Renal cortical epithelial cell (primary cell): Measurements from ENCODE around the gene OXGR1. TPM values are rescaled to one million over a fixed set of nuclear protein-coding genes. Genes with fewer than 3 reads are reported as not detected.

Experiments used
- DNase-seq: peaks from one replicate; pipeline ENCODE4 v3.0.0-alpha.2; 2011; ENCODE audit warnings: low read depth
- total RNA-seq: library from RNA; depleted of rRNA; stranded (reverse); fragments of >200 nt; gene quantifications from 2 replicates; pipeline ENCODE4 v1.2.3, GENCODE V29; 2014

Gene OXGR1
- total RNA-seq, 1 donor from 2014 or later = not detected

- no peak for DNase-seq
These were observed 30.3 kb downstream of the OXGR1 start for GRCh38 chr13:96963786-96964475.

DNA sequence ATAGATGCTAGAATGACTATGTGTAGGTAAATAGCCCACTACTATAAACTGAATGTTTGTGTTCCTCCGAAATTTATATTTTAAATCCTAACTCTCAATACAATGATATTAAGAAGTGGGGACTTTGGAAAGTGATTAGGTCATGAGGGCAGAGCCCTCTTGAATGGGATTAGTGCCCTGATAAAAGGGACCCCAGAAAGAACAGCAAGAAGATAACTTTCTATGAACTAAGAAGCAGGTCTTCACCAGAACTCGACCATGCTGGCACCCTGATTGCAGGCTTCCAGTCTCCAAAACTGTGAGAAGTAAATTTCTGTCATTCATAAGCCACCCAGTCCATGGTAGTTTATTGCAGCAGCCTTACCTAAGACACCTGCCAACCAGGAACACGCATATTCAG is 33.9 kb downstream of the OXGR1 start:
- no peak for DNase-seq

GRCh38 chr13:96958286-96958891 is 35.9 kb downstream of the OXGR1 start:
- DNase-seq = peak; percentile 24

GRCh38 chr13:96952595-96952994 is 41.7 kb downstream of the OXGR1 start:
- DNase-seq = no peak

- no peak for DNase-seq
These were observed 46.1 kb downstream of the OXGR1 start for GRCh38 chr13:96948127-96948526.

DNA sequence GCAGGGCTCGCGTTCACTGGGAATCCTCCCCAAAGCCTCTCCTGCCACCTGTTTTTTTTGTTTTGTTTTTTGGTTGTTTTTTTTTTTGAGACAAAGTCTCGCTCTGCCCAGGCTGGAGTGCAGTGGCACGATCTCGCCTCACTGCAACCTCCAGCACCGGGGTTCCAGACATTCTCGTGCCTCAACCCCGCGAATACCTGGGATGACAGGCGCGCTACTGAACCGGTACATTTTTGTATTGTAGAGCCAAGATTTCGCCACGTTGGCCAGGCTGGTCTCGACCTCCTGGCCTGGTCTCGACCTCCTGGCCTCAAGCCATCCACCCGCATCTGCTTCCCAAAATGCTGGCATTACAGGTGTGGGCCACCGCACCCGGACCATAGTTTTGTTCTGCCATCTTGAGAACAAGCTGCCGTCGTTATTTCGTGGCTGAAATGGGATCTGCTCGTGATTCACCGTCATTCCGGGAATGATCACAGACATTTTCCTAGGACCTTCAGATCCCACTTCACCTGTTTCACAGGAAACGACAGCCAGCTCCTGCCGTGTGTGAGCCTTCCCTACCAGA is 46.8 kb downstream of the OXGR1 start:
- no peak for DNase-seq

DNA sequence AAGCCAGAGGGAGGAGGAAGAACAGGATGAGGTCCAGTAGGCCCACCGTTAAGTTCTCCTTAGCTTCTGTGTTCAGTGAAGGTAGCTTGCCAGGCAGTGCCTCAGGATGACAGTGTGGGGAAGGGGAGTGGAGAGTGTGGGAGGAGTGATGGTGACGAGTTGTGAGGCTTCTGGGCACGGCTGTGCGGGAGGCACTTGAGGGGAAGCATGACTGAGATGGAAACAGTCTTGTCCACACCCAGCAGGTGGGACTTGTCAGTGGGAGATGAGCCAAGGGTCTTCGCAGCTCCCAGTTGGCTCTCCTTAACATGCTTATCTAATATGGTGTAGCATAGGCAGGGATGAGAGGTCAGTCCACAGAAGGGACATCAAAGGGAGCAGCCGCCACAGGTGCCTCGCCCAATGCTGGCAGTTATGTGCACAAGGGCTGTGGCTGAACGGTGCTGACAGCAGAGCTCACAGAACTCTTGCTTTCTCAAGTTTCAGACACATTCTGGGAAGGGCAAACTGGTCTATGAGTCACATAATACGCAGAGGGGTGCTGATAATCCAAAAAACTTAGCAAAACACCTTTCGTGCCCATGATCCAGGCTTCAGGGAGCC is 47.5 kb downstream of the OXGR1 start:
- DNase-seq = no peak

GRCh38 chr13:96940961-96941360 is 53.3 kb downstream of the OXGR1 start:
- DNase-seq = no peak

- DNase-seq = no peak
These were observed 58.4 kb downstream of the OXGR1 start for GRCh38 chr13:96935901-96936300.

Other genes with a start within 250 kb of the OXGR1 start
- gene MBNL2, start 227.9 kb upstream of the OXGR1 start, total RNA-seq = 36.5 and 124 TPM in 2 replicates